ENCODE measurements around the gene CMKLR1. TPM values are rescaled to one million over a fixed set of nuclear protein-coding genes. Genes with fewer than 3 reads are reported as not detected.

The CMKLR1 gene
- total and polyA plus RNA-seq, 9 of the 15 experiments (the other 6 are each of a cell fraction or from before 2014, with no cell fraction given), result 0.11 to 1.4 (median 0.20) TPM

- TF ChIP-seq PURB (CRISPR knock-in tag; IDR thresholded peaks at IDR 0.05; ENCODE audit: low read depth) (no peak), NKRF (IDR thresholded peaks at IDR 0.05; ENCODE audit: borderline replicate concordance) (no peak), CEBPB (tag; IDR thresholded peaks at IDR 0.05) (no peak), ZNF408 (CRISPR knock-in tag; IDR thresholded peaks at IDR 0.05; ENCODE audit: low read depth) (no peak), SPI1 (IDR thresholded peaks at IDR 0.05; ENCODE audit: borderline replicate concordance, low read depth, low read length) (peak; percentile 35; the same call in 1 of the 2 replicates), NCOA4 (IDR thresholded peaks at IDR 0.05; ENCODE audit: partially characterized antibody) (no peak), ZNF668 (CRISPR knock-in tag; IDR thresholded peaks at IDR 0.05) (no peak), ZNF232 (CRISPR knock-in tag; IDR thresholded peaks at IDR 0.05) (no peak)
Measured at GRCh38 chr12:108302403-108303311, 36.5 kb downstream of the CMKLR1 start (continued).

- Histone ChIP-seq H3K9ac (ENCODE audit: insufficient read depth in 1 of 2, low read depth in 2 of 2, low read length in 2 of 2) (no peak overlapping the region), H3K4me3 (no peak overlapping the region), H3K27me3 (ENCODE audit: control insufficient read depth in 2 of 2, insufficient read depth in 2 of 2, low read length in 2 of 2) (peaks cover 31 to 49% of the 10 kb centered on the region in 2 experiments), H3K4me1 (replicated peaks in 1 of 2; ENCODE audit: control insufficient read depth in 2 of 2, insufficient read depth in 2 of 2, low read length in 2 of 2) (peaks cover 0 to 12% of the 10 kb centered on the region in 2 experiments; a peak in 2 of 5 replicates), H2AFZ (ENCODE audit: low read depth, low read length) (no peak overlapping the region), H3K9me3 (replicated peaks; ENCODE audit: control insufficient read depth, insufficient read depth, low read depth, low read length) (no peaks in the 10 kb centered on the region), H3K27ac (ENCODE audit: extremely low read depth, low read depth, low read length) (no peak overlapping the region), H3K79me2 (ENCODE audit: control insufficient read depth, insufficient read depth, low read length) (no peaks in the 10 kb centered on the region), H3K36me3 (ENCODE audit: control insufficient read depth, insufficient read depth, low read length) (no peaks in the 10 kb centered on the region), H4K20me1 (replicated peaks; ENCODE audit: control insufficient read depth, insufficient read depth, low read length) (peaks cover 5% of the 10 kb centered on the region; the same call in 1 of the 2 replicates), H3K9me1 (ENCODE audit: control insufficient read depth, insufficient read depth, low read length) (no peaks in the 10 kb centered on the region), H3K4me2 (ENCODE audit: insufficient read depth, low read length) (no peak overlapping the region)
- 4% methylated on average over 6 of the region's 6 CpGs for WGBS (ENCODE audit: insufficient coverage, low coverage, missing lambda C conversion rate)
- DNase-seq (ENCODE audit: extremely low read depth in 1 of 4, low spot score in 3 of 4) (no peak), ATAC-seq (no peak), FAIRE-seq (no peak)
- ChIA-PET CTCF (ENCODE audit: low intra/inter-chr PET ratio) (no interaction called here), POLR2A (no interaction called here)
- intact Hi-C loops (cut with micrococcal nuclease), result loop anchor here (5.0 kb wide), 1 partner anchor 155 kb away; no protein-coding TSS in a partner anchor
- in situ Hi-C loops (cut with MboI), result no loop called here
- BruUV-seq (replicated peaks), result no TSS peak
- TF ChIP-seq AFF1 (IDR thresholded peaks at IDR 0.05; ENCODE audit: low read depth in 1 of 2, partially characterized antibody in 2 of 2), result no peak
- no peak for TF ChIP-seq ZNF224 (CRISPR knock-in tag; IDR thresholded peaks at IDR 0.05)
- TF ChIP-seq NCOA1 (IDR thresholded peaks at IDR 0.05; ENCODE audit: low read depth), result no peak
- no peak for TF ChIP-seq SMARCA4 (IDR thresholded peaks at IDR 0.05)
- TF ChIP-seq PYGO2 (tag; IDR thresholded peaks at IDR 0.05), result no peak
- no peak for TF ChIP-seq ZBTB8A (IDR thresholded peaks at IDR 0.05; ENCODE audit: partially characterized antibody)
- TF ChIP-seq ZBTB1 (CRISPR knock-in tag; IDR thresholded peaks at IDR 0.05; ENCODE audit: borderline replicate concordance, low read depth), result no peak
Measured at GRCh38 chr12:108302016-108302402, 37.1 kb downstream of the CMKLR1 start.

Measured in K562 (cell line).